ENCODE measurements around the gene FES. TPM values are rescaled to one million over a fixed set of nuclear protein-coding genes. Genes with fewer than 3 reads are reported as not detected.

Gene FES
- polyA plus RNA-seq, 1 of the 3 experiments (the other 2 are of a cell fraction) = 0.03 TPM

- Histone ChIP-seq H3K4me3 (ENCODE audit: low read depth in 2 of 2, low read length in 1 of 2) (peak within 1 kb of the TSS; percentile 81 to 96), H3K79me2 (ENCODE audit: insufficient read depth) (peaks cover 23% of the 10 kb centered on the region), H3K36me3 (replicated peaks in 1 of 2; ENCODE audit: control insufficient read depth in 1 of 2, insufficient read depth in 2 of 2, low read length in 1 of 2) (peaks cover 15 to 33% of the 10 kb centered on the region in 2 experiments), H3K27me3 (ENCODE audit: insufficient read depth) (no peaks in the 10 kb centered on the region), H2AFZ (ENCODE audit: low read depth) (peak within 1 kb of the TSS; percentile 97), H3K9me3 (no peaks in the 10 kb centered on the region), H3K9me2 (no peaks in the 10 kb centered on the region), H3K27ac (ENCODE audit: low read depth in 2 of 2, low read length in 1 of 2) (peak within 1 kb of the TSS; percentile 64 to 77; a peak in 3 of 4 replicates), H3F3A (replicated peaks; ENCODE audit: insufficient read depth) (peaks cover 22% of the 10 kb centered on the region), H3K9ac (peak within 1 kb of the TSS; percentile 86), H3K4me2 (peak within 1 kb of the TSS; percentile 92), H3K4me1 (ENCODE audit: control insufficient read depth in 1 of 2, insufficient read depth in 2 of 2, low read depth in 1 of 2, low read length in 1 of 2) (peaks cover 13 to 38% of the 10 kb centered on the region in 2 experiments; a peak in 2 of 4 replicates), H4K20me1 (ENCODE audit: insufficient read depth) (no peaks in the 10 kb centered on the region)
- ChIA-PET POLR2A (interaction anchor here (0.8 to 4.8 kb wide), 9 partner anchors 11 to 297 kb away, joined by 3 to 23 read pairs (median 6); partner anchors contain the start of genes BLM, MAN2A2 and RCCD1), CTCF (interaction anchor here (0.7 to 11.5 kb wide), 22 partner anchors 10 to 338 kb away, joined by 3 to 142 read pairs (median 6); partner anchors contain the start of genes MAN2A2, RCCD1 and VPS33B)
- DNase-seq = peak; percentile 98
- under 1% methylated on average over 26 of the region's 65 CpGs for WGBS (ENCODE audit: low lambda C conversion rate)
- TF ChIP-seq RFX5 (IDR thresholded peaks at IDR 0.05; ENCODE audit: low read length) (no peak), IRF3 (IDR thresholded peaks at IDR 0.05; ENCODE audit: low read depth, low read length) (no peak), TCF12 (IDR thresholded peaks at IDR 0.05) (no peak), JUND (IDR thresholded peaks at IDR 0.05) (no peak), SMC3 (IDR thresholded peaks at IDR 0.05; ENCODE audit: low read depth, low read length) (no peak), MXI1 (IDR thresholded peaks at IDR 0.05; ENCODE audit: low read depth, low read length) (no peak), NFIC (IDR thresholded peaks at IDR 0.05; ENCODE audit: borderline replicate concordance) (no peak), RAD21 (IDR thresholded peaks at IDR 0.05; ENCODE audit: low read length) (no peak), RCOR1 (IDR thresholded peaks at IDR 0.05; ENCODE audit: low read length) (no peak), FOSL2 (IDR thresholded peaks at IDR 0.05; ENCODE audit: borderline replicate concordance, low read depth) (no peak), ELF1 (IDR thresholded peaks at IDR 0.05) (no peak), CHD2 (IDR thresholded peaks at IDR 0.05; ENCODE audit: low read length, partially characterized antibody) (no peak), REST (IDR thresholded peaks at IDR 0.05; ENCODE audit: low read depth, low read length) (no peak), RXRA (IDR thresholded peaks at IDR 0.05; ENCODE audit: borderline replicate concordance, low read depth) (no peak), SIN3A (IDR thresholded peaks at IDR 0.05; ENCODE audit: borderline replicate concordance, low read depth, low read length) (0 out of 2 replicates have a peak, but pooled peaks have one; percentile 11), TAF1 (IDR thresholded peaks at IDR 0.05; ENCODE audit: borderline replicate concordance, low read depth, low read length) (0 out of 2 replicates have a peak, but pooled peaks have one; percentile 58), NRF1 (IDR thresholded peaks at IDR 0.05; ENCODE audit: low read depth, low read length) (peak; percentile 80), EZH2phosphoT487 (IDR thresholded peaks at IDR 0.05; ENCODE audit: borderline replicate concordance, low read depth) (no peak), FOXJ3 (CRISPR knock-in tag; IDR thresholded peaks at IDR 0.05) (peak; percentile 18; the same call in 1 of the 2 replicates), TEAD4 (IDR thresholded peaks at IDR 0.05; ENCODE audit: borderline replicate concordance, insufficient read depth) (no peak)
- TF ChIP-seq, protein P1, sequence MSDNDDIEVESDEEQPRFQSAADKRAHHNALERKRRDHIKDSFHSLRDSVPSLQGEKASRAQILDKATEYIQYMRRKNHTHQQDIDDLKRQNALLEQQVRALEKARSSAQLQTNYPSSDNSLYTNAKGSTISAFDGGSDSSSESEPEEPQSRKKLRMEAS (IDR thresholded peaks at IDR 0.05; ENCODE audit: low read depth) = peak; percentile 81
- TF ChIP-seq, protein P2, sequence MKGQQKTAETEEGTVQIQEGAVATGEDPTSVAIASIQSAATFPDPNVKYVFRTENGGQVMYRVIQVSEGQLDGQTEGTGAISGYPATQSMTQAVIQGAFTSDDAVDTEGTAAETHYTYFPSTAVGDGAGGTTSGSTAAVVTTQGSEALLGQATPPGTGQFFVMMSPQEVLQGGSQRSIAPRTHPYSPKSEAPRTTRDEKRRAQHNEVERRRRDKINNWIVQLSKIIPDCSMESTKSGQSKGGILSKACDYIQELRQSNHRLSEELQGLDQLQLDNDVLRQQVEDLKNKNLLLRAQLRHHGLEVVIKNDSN (IDR thresholded peaks at IDR 0.05; ENCODE audit: borderline replicate concordance, low read depth) = no peak
- TF ChIP-seq, protein P3, sequence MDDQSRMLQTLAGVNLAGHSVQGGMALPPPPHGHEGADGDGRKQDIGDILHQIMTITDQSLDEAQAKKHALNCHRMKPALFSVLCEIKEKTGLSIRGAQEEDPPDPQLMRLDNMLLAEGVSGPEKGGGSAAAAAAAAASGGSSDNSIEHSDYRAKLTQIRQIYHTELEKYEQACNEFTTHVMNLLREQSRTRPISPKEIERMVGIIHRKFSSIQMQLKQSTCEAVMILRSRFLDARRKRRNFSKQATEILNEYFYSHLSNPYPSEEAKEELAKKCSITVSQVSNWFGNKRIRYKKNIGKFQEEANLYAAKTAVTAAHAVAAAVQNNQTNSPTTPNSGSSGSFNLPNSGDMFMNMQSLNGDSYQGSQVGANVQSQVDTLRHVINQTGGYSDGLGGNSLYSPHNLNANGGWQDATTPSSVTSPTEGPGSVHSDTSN (IDR thresholded peaks at IDR 0.05) = no peak
- TF ChIP-seq, protein P4, sequence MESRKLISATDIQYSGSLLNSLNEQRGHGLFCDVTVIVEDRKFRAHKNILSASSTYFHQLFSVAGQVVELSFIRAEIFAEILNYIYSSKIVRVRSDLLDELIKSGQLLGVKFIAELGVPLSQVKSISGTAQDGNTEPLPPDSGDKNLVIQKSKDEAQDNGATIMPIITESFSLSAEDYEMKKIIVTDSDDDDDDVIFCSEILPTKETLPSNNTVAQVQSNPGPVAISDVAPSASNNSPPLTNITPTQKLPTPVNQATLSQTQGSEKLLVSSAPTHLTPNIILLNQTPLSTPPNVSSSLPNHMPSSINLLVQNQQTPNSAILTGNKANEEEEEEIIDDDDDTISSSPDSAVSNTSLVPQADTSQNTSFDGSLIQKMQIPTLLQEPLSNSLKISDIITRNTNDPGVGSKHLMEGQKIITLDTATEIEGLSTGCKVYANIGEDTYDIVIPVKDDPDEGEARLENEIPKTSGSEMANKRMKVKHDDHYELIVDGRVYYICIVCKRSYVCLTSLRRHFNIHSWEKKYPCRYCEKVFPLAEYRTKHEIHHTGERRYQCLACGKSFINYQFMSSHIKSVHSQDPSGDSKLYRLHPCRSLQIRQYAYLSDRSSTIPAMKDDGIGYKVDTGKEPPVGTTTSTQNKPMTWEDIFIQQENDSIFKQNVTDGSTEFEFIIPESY (IDR thresholded peaks at IDR 0.05; ENCODE audit: borderline replicate concordance, low read depth) = no peak
Observed at GRCh38 chr15:90934949-90935751, 50.8 kb downstream of the FES start, which contains the start of gene UNC45A. Gene UNC45A, plus strand, starts transcription at chr15:90935285. Its CDS starts 40 bp downstream, at chr15:90935325.
